ENCODE measurements around the gene SYMPK.

Gene SYMPK

DNA sequence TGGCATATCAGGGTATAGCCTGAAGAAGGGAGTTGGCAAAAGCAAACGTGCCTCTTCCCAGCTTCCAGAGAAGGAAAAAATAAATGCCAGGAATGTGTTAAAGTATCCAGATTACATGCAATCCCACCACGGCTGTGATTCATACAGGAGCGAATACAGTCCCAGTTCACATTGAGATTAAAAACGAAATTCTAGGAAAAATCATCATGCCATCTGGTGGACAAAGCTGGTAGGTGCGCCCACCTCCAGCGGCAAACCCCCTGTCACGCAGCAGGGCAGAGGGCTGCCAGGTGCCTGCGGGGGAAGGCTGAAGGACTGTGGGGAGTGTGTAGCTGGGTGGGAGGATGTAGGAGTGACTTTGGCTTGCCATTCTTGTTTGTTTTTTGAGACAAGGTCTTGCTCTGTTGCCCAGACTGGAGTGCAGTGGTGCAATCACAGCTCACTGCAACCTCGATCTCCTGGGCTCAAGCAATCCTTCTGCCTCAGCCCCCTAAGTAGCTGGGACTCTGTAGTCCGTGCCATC lies 63.9 kb downstream of the SYMPK start:
- Histone ChIP-seq H3K4me1 (ENCODE audit: control insufficient read depth in 2 of 2, insufficient read depth in 1 of 2, low read depth in 1 of 2, low read length in 2 of 2) (peaks cover 4 to 5% of the 10 kb centered on the region in 2 donors), H3K18ac (ENCODE audit: low read length) (no peak overlapping the region), H4K91ac (ENCODE audit: low read depth, low read length, poor library complexity) (no peak overlapping the region), H3K23ac (ENCODE audit: low read depth, low read length, poor library complexity) (no peak overlapping the region), H2AK5ac (ENCODE audit: low read depth, low read length) (no peak overlapping the region), H3K27ac (replicated peaks; ENCODE audit: low read length) (no peak overlapping the region), H3K9ac (ENCODE audit: low read depth, low read length, poor library complexity) (no peak overlapping the region), H2BK5ac (ENCODE audit: low read length) (no peak overlapping the region), H3K4me3 (ENCODE audit: low read length in 2 of 2) (no peak overlapping the region), H3K79me1 (ENCODE audit: low read depth, low read length) (no peaks in the 10 kb centered on the region), H3K4me2 (ENCODE audit: insufficient read depth, low read length, poor library complexity, severe bottlenecking) (no peak overlapping the region), H3K9me3 (replicated peaks in 1 of 2; ENCODE audit: control insufficient read depth in 2 of 2, insufficient read depth in 1 of 2, low read depth in 1 of 2, low read length in 2 of 2) (no peaks in the 10 kb centered on the region), H3K14ac (ENCODE audit: low read length) (no peak overlapping the region), H3K4ac (ENCODE audit: low read length) (no peak overlapping the region), H4K8ac (ENCODE audit: low read depth, low read length) (no peak overlapping the region), H2BK15ac (ENCODE audit: low read length) (no peak overlapping the region), H2AFZ (ENCODE audit: low read length) (peak overlapping the region; percentile 58), H2BK120ac (ENCODE audit: low read depth, low read length) (no peak overlapping the region), H3K36me3 (replicated peaks in 1 of 2; ENCODE audit: control insufficient read depth in 2 of 2, insufficient read depth in 2 of 2, low read length in 2 of 2) (no peaks in the 10 kb centered on the region), H3K27me3 (ENCODE audit: control insufficient read depth in 3 of 3, insufficient read depth in 3 of 3, low read depth in 1 of 3, low read length in 3 of 3) (peaks cover 0 to 3% (median 0%) of the 10 kb centered on the region in 3 experiments), H2BK12ac (ENCODE audit: low read length) (no peak overlapping the region)
- WGBS, 2 donors (ENCODE audit: extremely low coverage in 2 of 2, insufficient read length in 2 of 2, insufficient replicate concordance in 1 of 2), result no CpG with 5 or more reads among the region's 10 CpGs
- no peak for DNase-seq (ENCODE audit: low spot score)

DNA sequence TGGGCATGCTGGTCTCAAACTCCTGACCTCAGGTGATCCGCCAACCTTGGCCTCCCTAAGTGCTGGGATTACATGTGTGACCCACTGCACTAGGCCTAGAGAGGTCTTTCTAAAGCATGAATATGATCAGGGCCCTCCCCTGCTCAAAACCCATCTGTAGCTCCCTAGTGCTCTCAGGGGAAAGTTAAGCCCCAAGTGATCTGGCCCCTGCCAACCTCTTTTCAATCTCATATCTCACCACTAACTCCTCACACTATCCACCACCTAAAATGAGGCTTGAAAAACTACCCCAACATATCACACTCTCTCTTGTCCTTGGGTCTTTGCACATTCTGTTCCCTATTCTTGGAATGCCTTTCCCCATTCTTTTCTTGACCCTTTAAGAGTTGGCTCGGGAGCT lies 68.3 kb downstream of the SYMPK start:
- Histone ChIP-seq H2BK5ac (ENCODE audit: low read length) (no peak overlapping the region), H3K4ac (ENCODE audit: low read length) (no peak overlapping the region), H2AK5ac (ENCODE audit: low read depth, low read length) (no peak overlapping the region), H3K18ac (ENCODE audit: low read length) (no peak overlapping the region), H3K27me3 (ENCODE audit: control insufficient read depth in 3 of 3, insufficient read depth in 3 of 3, low read depth in 1 of 3, low read length in 3 of 3) (no peaks in the 10 kb centered on the region), H3K36me3 (replicated peaks in 1 of 2; ENCODE audit: control insufficient read depth in 2 of 2, insufficient read depth in 2 of 2, low read length in 2 of 2) (peaks cover 9 to 15% of the 10 kb centered on the region in 2 donors), H3K14ac (ENCODE audit: low read length) (no peak overlapping the region), H3K23ac (ENCODE audit: low read depth, low read length, poor library complexity) (no peak overlapping the region), H2AFZ (ENCODE audit: low read length) (no peak overlapping the region), H3K9me3 (replicated peaks in 1 of 2; ENCODE audit: control insufficient read depth in 2 of 2, insufficient read depth in 1 of 2, low read depth in 1 of 2, low read length in 2 of 2) (no peaks in the 10 kb centered on the region), H2BK120ac (ENCODE audit: low read depth, low read length) (no peak overlapping the region), H3K4me2 (ENCODE audit: insufficient read depth, low read length, poor library complexity, severe bottlenecking) (no peak overlapping the region), H2BK15ac (ENCODE audit: low read length) (no peak overlapping the region), H3K4me3 (ENCODE audit: low read length in 2 of 2) (no peak overlapping the region), H3K79me1 (ENCODE audit: low read depth, low read length) (peaks cover 15% of the 10 kb centered on the region), H3K27ac (replicated peaks; ENCODE audit: low read length) (no peak overlapping the region), H4K91ac (ENCODE audit: low read depth, low read length, poor library complexity) (no peak overlapping the region), H4K8ac (ENCODE audit: low read depth, low read length) (no peak overlapping the region), H3K9ac (ENCODE audit: low read depth, low read length, poor library complexity) (no peak overlapping the region), H2BK12ac (ENCODE audit: low read length) (no peak overlapping the region), H3K4me1 (ENCODE audit: control insufficient read depth in 2 of 2, insufficient read depth in 1 of 2, low read depth in 1 of 2, low read length in 2 of 2) (peaks cover 15 to 20% of the 10 kb centered on the region in 2 donors)
- DNase-seq (ENCODE audit: low spot score), result no peak
- no CpG with 5 or more reads among the region's 2 CpGs for WGBS, 2 donors (ENCODE audit: extremely low coverage in 2 of 2, insufficient read length in 2 of 2, insufficient replicate concordance in 1 of 2)

DNA sequence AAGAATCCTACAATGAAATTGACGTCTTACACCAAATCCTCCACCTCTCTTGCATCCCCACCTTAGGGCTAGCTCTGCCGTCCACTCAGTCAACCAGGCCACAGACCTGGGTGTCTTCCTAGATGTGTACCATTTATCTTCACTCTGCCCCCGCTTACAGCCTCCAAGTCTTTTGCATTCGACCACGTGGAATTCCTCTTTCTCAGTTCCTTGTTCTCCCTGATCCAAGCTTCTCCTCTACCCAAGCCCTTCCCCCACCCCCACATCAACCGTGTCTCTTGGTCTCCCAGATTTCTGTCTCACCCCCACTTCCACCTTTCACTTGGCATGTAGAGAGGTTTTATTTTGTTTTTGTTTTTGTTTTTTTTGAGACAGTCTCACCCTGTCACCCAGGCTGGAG lies 69.1 kb downstream of the SYMPK start:
- H2BK12ac ChIP-seq (ENCODE audit: low read length), result no peak overlapping the region
- no peak overlapping the region for H3K14ac ChIP-seq (ENCODE audit: low read length)
- peaks cover 14 to 17% of the 10 kb centered on the region in 2 donors for H3K4me1 ChIP-seq (ENCODE audit: control insufficient read depth in 2 of 2, insufficient read depth in 1 of 2, low read depth in 1 of 2, low read length in 2 of 2)
- H2BK15ac ChIP-seq (ENCODE audit: low read length), result no peak overlapping the region
- H3K27me3 ChIP-seq (ENCODE audit: control insufficient read depth in 3 of 3, insufficient read depth in 3 of 3, low read depth in 1 of 3, low read length in 3 of 3), result no peaks in the 10 kb centered on the region
- H3K36me3 ChIP-seq (replicated peaks in 1 of 2; ENCODE audit: control insufficient read depth in 2 of 2, insufficient read depth in 2 of 2, low read length in 2 of 2), result peaks cover 15 to 22% of the 10 kb centered on the region in 2 donors
- H3K4me2 ChIP-seq (ENCODE audit: insufficient read depth, low read length, poor library complexity, severe bottlenecking), result no peak overlapping the region
- no peak overlapping the region for H3K23ac ChIP-seq (ENCODE audit: low read depth, low read length, poor library complexity)
- no peak overlapping the region for H3K27ac ChIP-seq (replicated peaks; ENCODE audit: low read length)
- no peak overlapping the region for H3K4me3 ChIP-seq (ENCODE audit: low read length in 2 of 2)
- H2AK5ac ChIP-seq (ENCODE audit: low read depth, low read length), result no peak overlapping the region
- no CpG with 5 or more reads among the region's 6 CpGs for WGBS, 2 donors (ENCODE audit: extremely low coverage in 2 of 2, insufficient read length in 2 of 2, insufficient replicate concordance in 1 of 2)
- H2BK5ac ChIP-seq (ENCODE audit: low read length), result no peak overlapping the region
- no peak overlapping the region for H2BK120ac ChIP-seq (ENCODE audit: low read depth, low read length)
- no peaks in the 10 kb centered on the region for H3K9me3 ChIP-seq (replicated peaks in 1 of 2; ENCODE audit: control insufficient read depth in 2 of 2, insufficient read depth in 1 of 2, low read depth in 1 of 2, low read length in 2 of 2)
- H3K4ac ChIP-seq (ENCODE audit: low read length), result no peak overlapping the region
- DNase-seq (ENCODE audit: low spot score), result no peak
- H4K91ac ChIP-seq (ENCODE audit: low read depth, low read length, poor library complexity), result no peak overlapping the region
- H3K9ac ChIP-seq (ENCODE audit: low read depth, low read length, poor library complexity), result no peak overlapping the region
- H3K18ac ChIP-seq (ENCODE audit: low read length), result no peak overlapping the region
- H2AFZ ChIP-seq (ENCODE audit: low read length), result peak overlapping the region; percentile 51
- H3K79me1 ChIP-seq (ENCODE audit: low read depth, low read length), result peaks cover 15% of the 10 kb centered on the region
- no peak overlapping the region for H4K8ac ChIP-seq (ENCODE audit: low read depth, low read length)

DNA sequence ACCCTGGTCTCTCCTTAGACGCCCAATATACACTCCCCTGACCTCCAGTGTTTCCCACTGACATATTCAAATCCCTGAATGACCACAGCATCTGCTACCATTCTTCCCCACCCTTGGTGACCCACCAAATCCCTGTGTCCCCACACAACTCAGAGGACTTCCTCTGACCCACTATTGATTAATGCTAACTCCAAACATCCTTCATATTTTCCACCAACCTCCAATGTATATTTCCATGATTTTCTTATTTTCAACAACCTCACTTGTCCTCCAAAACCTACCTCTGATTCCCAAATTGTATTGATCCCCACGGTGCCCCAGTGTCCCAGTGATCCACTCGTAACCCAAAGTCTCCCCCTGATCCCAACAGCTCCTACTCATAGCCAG lies 69.8 kb downstream of the SYMPK start:
- no peak overlapping the region for H3K14ac ChIP-seq (ENCODE audit: low read length)
- H3K9ac ChIP-seq (ENCODE audit: low read depth, low read length, poor library complexity), result no peak overlapping the region
- no peak overlapping the region for H2BK5ac ChIP-seq (ENCODE audit: low read length)
- no peak overlapping the region for H4K8ac ChIP-seq (ENCODE audit: low read depth, low read length)
- no peaks in the 10 kb centered on the region for H3K27me3 ChIP-seq (ENCODE audit: control insufficient read depth in 3 of 3, insufficient read depth in 3 of 3, low read depth in 1 of 3, low read length in 3 of 3)
- H3K27ac ChIP-seq (replicated peaks; ENCODE audit: low read length), result peak overlapping the region; percentile 10
- no peak overlapping the region for H2BK12ac ChIP-seq (ENCODE audit: low read length)
- H3K4me1 ChIP-seq (ENCODE audit: control insufficient read depth in 2 of 2, insufficient read depth in 1 of 2, low read depth in 1 of 2, low read length in 2 of 2), result peaks cover 14 to 16% of the 10 kb centered on the region in 2 donors
- no peak overlapping the region for H4K91ac ChIP-seq (ENCODE audit: low read depth, low read length, poor library complexity)
- H2AFZ ChIP-seq (ENCODE audit: low read length), result peak overlapping the region; percentile 51
- H3K23ac ChIP-seq (ENCODE audit: low read depth, low read length, poor library complexity), result no peak overlapping the region
- peak overlapping the region; percentile 32 for H3K4me2 ChIP-seq (ENCODE audit: insufficient read depth, low read length, poor library complexity, severe bottlenecking)
- DNase-seq (ENCODE audit: low spot score), result no peak
- no peak overlapping the region for H2AK5ac ChIP-seq (ENCODE audit: low read depth, low read length)
- H3K18ac ChIP-seq (ENCODE audit: low read length), result no peak overlapping the region
- H3K4me3 ChIP-seq (ENCODE audit: low read length in 2 of 2), result peak overlapping the region in 1 of 2 donors; percentile 99
- H3K9me3 ChIP-seq (replicated peaks in 1 of 2; ENCODE audit: control insufficient read depth in 2 of 2, insufficient read depth in 1 of 2, low read depth in 1 of 2, low read length in 2 of 2), result no peaks in the 10 kb centered on the region
- WGBS, 2 donors (ENCODE audit: extremely low coverage in 2 of 2, insufficient read length in 2 of 2, insufficient replicate concordance in 1 of 2), result no CpG with 5 or more reads among the region's 3 CpGs
- no peak overlapping the region for H2BK120ac ChIP-seq (ENCODE audit: low read depth, low read length)
- no peak overlapping the region for H2BK15ac ChIP-seq (ENCODE audit: low read length)
- no peak overlapping the region for H3K4ac ChIP-seq (ENCODE audit: low read length)
- peaks cover 21 to 29% of the 10 kb centered on the region in 2 donors for H3K36me3 ChIP-seq (replicated peaks in 1 of 2; ENCODE audit: control insufficient read depth in 2 of 2, insufficient read depth in 2 of 2, low read length in 2 of 2)
- H3K79me1 ChIP-seq (ENCODE audit: low read depth, low read length), result peaks cover 19% of the 10 kb centered on the region
